Measurements from ENCODE around the gene KIF1C.
A peak's percentile ranks its signal among the peaks of the same experiment; 100 is the strongest.
"Not testable (repeated sequence)": the region's sequence is repeated elsewhere in the genome, so short reads cannot be mapped to it uniquely, and the experiment has no call there.

The KIF1C gene

GRCh38 chr17:5002121-5002788 lies 4.5 kb downstream of the KIF1C start:
- DNase-seq: no peak

- no peak for DNase-seq
Observed at GRCh38 chr17:5003214-5003867, 5.6 kb downstream of the KIF1C start.

- DNase-seq: no peak
Observed at GRCh38 chr17:5011928-5012327, 14.2 kb downstream of the KIF1C start.

- DNase-seq: no peak
Observed at GRCh38 chr17:5014357-5014756, 16.6 kb downstream of the KIF1C start.

GRCh38 chr17:5019475-5019956 lies 21.8 kb downstream of the KIF1C start:
- no peak for DNase-seq

GRCh38 chr17:5020502-5021023 lies 22.8 kb downstream of the KIF1C start:
- DNase-seq: no peak

GRCh38 chr17:5022171-5022711 lies 24.5 kb downstream of the KIF1C start:
- DNase-seq: no peak

- no peak for DNase-seq
Observed at GRCh38 chr17:5023588-5024147, 25.9 kb downstream of the KIF1C start.

GRCh38 chr17:5024604-5025003 lies 26.9 kb downstream of the KIF1C start:
- DNase-seq: no peak

- no peak for DNase-seq
Observed at GRCh38 chr17:5027299-5027698, 29.5 kb downstream of the KIF1C start.

- no peak for DNase-seq
Observed at GRCh38 chr17:5027916-5028315, 30.2 kb downstream of the KIF1C start.

- DNase-seq: not testable (repeated sequence)
Observed at GRCh38 chr17:5030168-5030567, 32.4 kb downstream of the KIF1C start.

GRCh38 chr17:5031365-5032082 lies 33.8 kb downstream of the KIF1C start:
- DNase-seq: peak; percentile 95

GRCh38 chr17:5032865-5033264 lies 35.1 kb downstream of the KIF1C start:
- no peak for DNase-seq

- no peak for DNase-seq
Observed at GRCh38 chr17:5033352-5034015, 35.7 kb downstream of the KIF1C start.

GRCh38 chr17:5034063-5034462 lies 36.3 kb downstream of the KIF1C start:
- DNase-seq: no peak

GRCh38 chr17:5034651-5035050 lies 36.9 kb downstream of the KIF1C start:
- DNase-seq: no peak

- DNase-seq: no peak
Observed at GRCh38 chr17:5035315-5035714, 37.6 kb downstream of the KIF1C start, which contains the start of gene SLC52A1. TSS of gene SLC52A1 (minus strand) at chr17:5035426. CDS start at chr17:5034606, 820 bp downstream.

- no peak for DNase-seq
Observed at GRCh38 chr17:5042157-5043022, 44.6 kb downstream of the KIF1C start.

- DNase-seq: no peak
Observed at GRCh38 chr17:5043524-5043923, 45.8 kb downstream of the KIF1C start.

GRCh38 chr17:5044630-5045029 lies 46.9 kb downstream of the KIF1C start:
- DNase-seq: no peak

Data from eye (tissue), 1 donor.